Adrenal gland (tissue), 12 donors: ENCODE measurements around the gene TRPM4. TPM values are rescaled to one million over a fixed set of nuclear protein-coding genes. Genes with fewer than 3 reads are reported as not detected.

ENCODE experiments used
- DNase-seq, 7 donors: peaks; one replicate each; pipeline ENCODE4 v3.0.0-alpha.2; 2019 to 2020
- H3K27ac ChIP-seq, 5 donors: fragments of 200-600 bp; sonication (generic) in 4 of 5; 1 replicate in 3 of 5; 2 replicates in 2 of 5; pipeline versions ENCODE4 v1.5.1 to v1.8.0; 2016 to 2020; ENCODE audit warnings: mild to moderate bottlenecking in 1 of 5
- H3K27me3 ChIP-seq: fragments of 200-600 bp; 2 replicates; pipeline ENCODE4 v1.8.0; 2021
- H3K36me3 ChIP-seq, 2 donors: fragments of 200-600 bp; replicated peaks in 1 of 2; 1 replicate in 1 of 2; 2 replicates in 1 of 2; pipeline versions ENCODE4 v1.5.1 to v1.8.0; 2018 to 2022
- H3K4me1 ChIP-seq, 2 donors: fragments of 200-600 bp; replicated peaks in 1 of 2; 1 replicate in 1 of 2; 2 replicates in 1 of 2; pipeline versions ENCODE4 v1.5.1 to v1.8.0; 2018 to 2021
- H3K4me3 ChIP-seq, 4 donors: fragments of 200-600 bp; sonication (generic) in 3 of 4; one replicate each; pipeline ENCODE4 v1.5.1; 2016 to 2018
- H3K9me3 ChIP-seq, 3 donors: fragments of 200-600 bp; sonication (generic) in 1 of 3; replicated peaks in 1 of 3; 1 replicate in 2 of 3; 2 replicates in 1 of 3; pipeline versions ENCODE4 v1.5.1 to v1.8.0; 2016 to 2021
- CTCF ChIP-seq, 6 experiments: fragments of 450-650 bp in 4 of 6; fragments of 200-600 bp in 2 of 6; sonication (generic) in 1 of 6; IDR thresholded peaks; 1 replicate in 5 of 6; 2 replicates in 1 of 6; pipeline versions ENCODE4 v1.5.1 to v1.8.0; 2016 to 2021; ENCODE audit warnings: antibody characterized with exemption in 6 of 6, mild to moderate bottlenecking in 2 of 6, moderate library complexity in 1 of 6
- POLR2A ChIP-seq, 2 donors: fragments of 450-650 bp; IDR thresholded peaks; one replicate each; pipeline ENCODE4 v1.6.1; 2017; ENCODE audit warnings: antibody characterized with exemption in 2 of 2, mild to moderate bottlenecking in 2 of 2, moderate library complexity in 1 of 2
- WGBS, 4 donors: extraction: QIAGEN DNeasy Blood & Tissue Kit in 2 of 4; methylation state at CpG; one replicate each; pipeline versions ENCODE4 v1.1.5 to v1.1.7; 2013 to 2017; 5-methylcytosine and 5-hydroxymethylcytosine counted together
- intact Hi-C, 2 donors: fragments of 100-400 bp; cut with DNase I; formaldehyde crosslinking; loops; one replicate each; pipeline versions ENCODE4 v1.14.1 to v1.15.0; 2022 to 2023
- polyA plus RNA-seq, 3 donors: library from polyadenylated mRNA; stranded (reverse); fragments of 200-250 nt in 2 of 3; fragments of 350-450 nt in 1 of 3; fragmentation: Illumina TruSeq in 1 of 3; extraction: RNeasy Lipid Tissue Mini Kit (QIAGEN cat#74804) in 1 of 3; gene quantifications; one replicate each; pipeline ENCODE4 v1.2.3, GENCODE V29; 2013 to 2014
- total RNA-seq, 9 donors: library from RNA; depleted of rRNA in 4 of 9; stranded (reverse); fragments of >200 nt in 4 of 9; fragments of 120-200 nt in 1 of 9; fragmentation: NEBNext Ultra II Directional in 1 of 9; extraction: Animal tissue kit (Norgen Biotek cat#: 25700) in 1 of 9; gene quantifications; one replicate each; pipeline versions ENCODE4 v1.1.0 to v1.2.4, GENCODE V29; 2013 to 2023
- donor health status: healthy with polysubstance abuse.
- donor health status: Bipolar disorder and iron deficiency.
- donor health status: DM: yes; HTN: yes; CAD: no.
- donor health status: DM: no; HTN: no; CAD: no.
- donor health status: DM: no; HTN: no; CAD: no.
- donor health status: DM: yes; HTN: yes; CAD: no.

TRPM4 gene
- total and polyA plus RNA-seq, 12 donors, result 4.2 to 56.3 (median 15.7) TPM

- Histone ChIP-seq H3K9me3 (no peaks in the 10 kb centered on the region), H3K4me3 (no peak overlapping the region), H3K27me3 (no peaks in the 10 kb centered on the region), H3K4me1 (peaks cover 0 to 8% of the 10 kb centered on the region in 2 donors), H3K27ac (no peak overlapping the region), H3K36me3 (no peaks in the 10 kb centered on the region)
- DNase-seq, result no peak
- TF ChIP-seq CTCF (IDR thresholded peaks at IDR 0.05) (no peak), POLR2A (IDR thresholded peaks at IDR 0.05) (no peak)
- WGBS, 4 donors, result 75 to 90% (median 82%) methylated on average over 7 to 19 of the region's 19 CpGs
- intact Hi-C loops, result loop anchor here in 1 of 2 donors (10.0 kb wide), 1 partner anchor 136 kb away; the partner anchor contains the start of gene KCNA7
Observed at GRCh38 chr19:49210901-49211451, 53.4 kb downstream of the TRPM4 start.

- 58 to 66% (median 65%) methylated on average over 7 of the region's 7 CpGs for WGBS, 4 donors
- no peak for DNase-seq
- no peak overlapping the region for H3K4me3 ChIP-seq
- TF ChIP-seq POLR2A (IDR thresholded peaks at IDR 0.05) (no peak), CTCF (IDR thresholded peaks at IDR 0.05) (no peak)
- no peaks in the 10 kb centered on the region for H3K36me3 ChIP-seq
- intact Hi-C loops, result loop anchor here in 1 of 2 donors (10.0 kb wide), 1 partner anchor 137 kb away; the partner anchor contains the start of gene KCNA7
- H3K27me3 ChIP-seq, result no peaks in the 10 kb centered on the region
- H3K4me1 ChIP-seq, result peaks cover 0 to 8% of the 10 kb centered on the region in 2 donors
- no peak overlapping the region for H3K27ac ChIP-seq
- no peaks in the 10 kb centered on the region for H3K9me3 ChIP-seq
Observed at GRCh38 chr19:49212016-49212701, 54.6 kb downstream of the TRPM4 start.

- intact Hi-C loops, result loop anchor here in 1 of 2 donors (10.0 kb wide), 1 partner anchor 139 kb away; the partner anchor contains the start of gene KCNA7
- DNase-seq, result no peak
- no peak overlapping the region for H3K27ac ChIP-seq
- 75 to 88% (median 86%) methylated on average over 13 of the region's 13 CpGs for WGBS, 4 donors
- H3K4me3 ChIP-seq, result no peak overlapping the region
- no peaks in the 10 kb centered on the region for H3K9me3 ChIP-seq
- H3K27me3 ChIP-seq, result no peaks in the 10 kb centered on the region
- TF ChIP-seq POLR2A (IDR thresholded peaks at IDR 0.05), result no peak
- no peak for TF ChIP-seq CTCF (IDR thresholded peaks at IDR 0.05)
- H3K36me3 ChIP-seq, result no peaks in the 10 kb centered on the region
- H3K4me1 ChIP-seq, result no peaks in the 10 kb centered on the region
Observed at GRCh38 chr19:49213791-49214190, 56.2 kb downstream of the TRPM4 start.

GRCh38 chr19:49214701-49215100 lies 57.1 kb downstream of the TRPM4 start:
- Histone ChIP-seq H3K4me1 (no peaks in the 10 kb centered on the region), H3K27ac (no peak overlapping the region), H3K27me3 (no peaks in the 10 kb centered on the region), H3K36me3 (no peaks in the 10 kb centered on the region), H3K9me3 (no peaks in the 10 kb centered on the region), H3K4me3 (no peak overlapping the region)
- intact Hi-C loops, result loop anchor here in 1 of 2 donors (10.0 kb wide), 1 partner anchor 140 kb away; the partner anchor contains the start of gene KCNA7
- TF ChIP-seq POLR2A (IDR thresholded peaks at IDR 0.05) (no peak), CTCF (IDR thresholded peaks at IDR 0.05) (no peak)
- no peak for DNase-seq
- WGBS, 4 donors, result 78 to 85% (median 84%) methylated on average over 9 of the region's 9 CpGs
